ENCODE measurements around the gene DISP3.
A peak's percentile ranks its signal among the peaks of the same experiment; 100 is the strongest.

The DISP3 gene

DNA sequence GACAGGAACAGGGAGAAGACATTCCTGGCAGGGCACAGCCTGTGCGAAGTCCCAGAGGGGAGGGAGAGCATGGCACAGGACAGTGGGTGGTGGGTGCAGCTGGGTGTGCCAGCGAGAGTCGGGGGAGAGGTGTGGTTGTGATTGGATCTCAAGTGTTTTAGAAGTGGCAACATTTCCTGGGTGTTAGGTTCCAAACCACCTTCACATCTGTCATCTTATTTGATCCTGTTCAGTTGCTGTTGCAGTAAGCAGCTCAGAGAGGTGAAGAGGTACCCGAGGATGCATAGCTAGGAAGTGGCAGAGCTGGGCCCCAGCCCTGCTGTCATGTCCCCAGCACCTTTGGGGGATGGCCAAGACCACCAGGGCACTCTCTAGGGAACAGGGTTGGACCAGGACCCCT is 22.0 kb upstream of the DISP3 start:
- no peak for DNase-seq (ENCODE audit: low spot score)

DNA sequence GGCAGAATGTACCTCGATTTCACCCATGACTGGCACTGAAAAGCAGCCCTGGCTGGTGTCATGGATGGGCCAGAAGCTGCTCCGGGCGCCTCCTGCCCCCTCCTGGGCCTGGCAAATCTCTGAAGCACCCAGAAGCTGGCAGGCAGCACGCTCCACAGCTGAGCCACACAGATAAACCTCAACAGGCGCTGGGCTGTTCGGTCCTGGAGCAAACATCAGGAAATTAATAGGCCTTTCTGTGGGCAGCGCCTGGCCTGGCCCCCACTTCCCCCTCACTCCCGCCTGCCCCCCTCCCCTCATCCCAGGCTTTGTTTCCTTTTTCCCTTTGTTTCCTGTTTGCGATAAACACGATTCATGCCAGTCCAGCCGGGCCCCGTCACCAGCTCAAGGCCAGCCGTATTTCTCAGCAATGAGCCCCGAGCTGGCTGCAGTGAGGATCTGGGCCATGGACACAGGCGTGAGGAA is 20.1 kb upstream of the DISP3 start:
- DNase-seq (ENCODE audit: low spot score): peak; percentile 95

DNA sequence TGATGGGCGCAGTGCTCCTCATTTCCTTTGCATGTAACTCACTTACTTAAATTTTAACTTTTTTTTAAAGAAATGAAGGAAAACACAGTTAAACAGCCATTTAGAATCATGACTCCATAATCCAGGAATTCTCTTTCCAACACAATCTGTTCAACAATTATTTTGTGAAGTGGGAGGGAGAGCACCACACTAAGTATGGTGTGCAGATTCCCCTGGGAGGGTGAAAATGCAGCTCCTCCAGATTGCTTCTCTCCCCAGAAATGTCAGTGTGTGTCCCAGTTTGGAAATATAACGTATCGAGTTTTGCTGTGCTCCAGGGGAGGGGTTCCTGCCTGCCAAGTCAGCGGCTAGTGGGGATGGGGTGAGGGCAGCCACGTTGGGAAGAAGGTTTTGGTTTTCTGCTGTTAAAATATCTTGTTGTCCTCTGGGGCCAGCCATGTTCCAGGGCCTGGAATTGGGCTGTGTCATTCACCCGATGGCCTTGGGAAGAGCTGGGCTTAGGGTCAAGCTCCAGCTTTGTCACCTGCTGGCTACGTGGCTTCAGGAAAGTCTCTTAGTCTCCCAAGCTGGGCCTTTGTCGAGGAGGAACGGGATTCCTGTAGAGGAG is 17.3 kb upstream of the DISP3 start:
- DNase-seq (ENCODE audit: low spot score): no peak

DNA sequence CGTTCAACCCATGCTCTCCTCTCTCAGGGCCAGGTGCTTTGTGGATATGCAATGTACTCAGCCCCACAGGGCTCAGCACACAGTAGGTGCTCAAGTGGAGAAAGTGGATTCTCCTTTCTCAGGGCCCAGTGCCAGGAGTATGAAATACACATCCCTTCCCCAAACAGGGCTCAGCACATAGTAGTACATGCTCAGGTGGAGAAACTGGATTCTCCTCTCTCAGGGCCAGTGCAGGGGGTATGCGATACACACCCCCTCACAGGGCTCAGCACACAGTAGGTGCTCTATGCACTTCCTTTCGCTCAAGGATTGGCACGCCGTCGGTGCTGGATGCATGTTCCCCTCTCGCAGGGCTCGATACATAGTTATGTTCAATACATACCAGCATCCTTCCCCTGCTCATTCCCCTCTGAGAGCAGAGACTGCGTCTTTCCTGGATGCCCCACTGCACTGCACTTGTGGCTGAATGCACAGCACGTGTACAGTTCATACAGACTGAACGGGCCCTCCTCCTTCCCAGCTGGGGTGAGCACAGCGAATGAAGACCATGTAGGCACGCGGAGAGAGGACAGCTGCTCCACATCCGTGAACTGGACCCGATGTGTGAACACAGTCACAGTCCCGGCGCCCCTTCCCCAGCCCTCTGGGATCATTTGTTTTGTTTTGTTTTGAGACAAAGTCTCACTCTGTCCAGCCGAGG is 16.6 kb upstream of the DISP3 start:
- DNase-seq (ENCODE audit: low spot score): peak; percentile 42

DNA sequence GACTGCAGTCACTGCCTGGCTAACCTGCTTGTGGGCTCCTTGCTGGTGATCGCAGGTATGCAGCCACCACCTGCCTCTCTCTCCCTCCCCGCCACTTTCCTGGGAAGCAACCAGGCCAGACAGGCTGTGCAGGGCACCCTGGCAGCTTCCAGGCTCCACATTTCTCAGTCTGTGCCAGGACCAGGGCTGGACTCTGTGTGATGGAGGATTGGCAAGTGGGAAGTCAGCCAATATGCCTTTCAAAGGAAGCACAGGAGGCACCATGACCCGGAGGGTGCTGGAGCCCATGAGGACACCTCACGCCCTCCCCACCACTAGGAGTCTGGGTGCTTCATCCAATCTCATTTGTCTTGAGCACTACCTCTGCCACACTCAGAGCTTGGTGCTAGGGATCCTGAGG is 15.8 kb upstream of the DISP3 start:
- no peak for DNase-seq (ENCODE audit: low spot score)

DNA sequence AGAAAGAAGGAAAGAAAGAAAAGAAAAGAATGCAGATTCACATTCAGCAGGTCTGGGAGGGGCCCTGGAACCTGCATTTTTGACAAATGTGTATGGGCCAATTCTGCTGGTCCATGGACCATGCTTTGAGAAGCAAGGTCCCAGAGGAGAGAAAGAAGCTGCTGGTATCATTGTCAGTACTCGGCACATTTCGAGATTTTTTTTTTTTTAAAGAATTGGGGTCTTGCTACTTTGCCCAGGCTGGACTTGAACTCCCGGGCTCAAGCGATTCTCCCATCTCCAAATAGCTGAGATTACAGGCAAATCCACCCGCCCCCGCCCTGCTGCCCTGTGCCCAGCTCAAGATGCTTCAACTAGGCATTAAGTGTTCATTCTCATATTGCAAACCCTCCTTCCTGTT is 13.6 kb upstream of the DISP3 start:
- no peak for DNase-seq (ENCODE audit: low spot score)

DNA sequence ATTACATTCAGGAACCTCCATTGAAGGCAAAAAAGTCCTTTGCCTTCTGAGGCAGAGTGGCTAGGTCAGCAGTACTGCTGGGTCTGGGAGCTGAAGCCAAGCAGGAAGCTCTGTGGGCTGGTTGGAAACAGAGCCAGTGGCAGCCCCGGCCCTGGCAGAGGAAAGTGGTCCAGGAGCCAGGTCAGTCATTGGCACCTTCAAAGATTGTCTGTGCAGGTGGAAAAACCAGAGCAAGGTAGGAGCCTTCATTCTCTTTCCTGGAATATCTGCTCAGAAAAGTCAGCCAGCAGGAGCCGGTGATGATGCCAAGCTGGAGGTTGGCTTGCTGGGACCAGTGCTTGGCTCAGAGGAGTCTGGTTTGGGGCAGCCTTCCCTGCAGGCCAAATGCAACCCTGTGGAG is 12.5 kb upstream of the DISP3 start:
- DNase-seq (ENCODE audit: low spot score): no peak

DNA sequence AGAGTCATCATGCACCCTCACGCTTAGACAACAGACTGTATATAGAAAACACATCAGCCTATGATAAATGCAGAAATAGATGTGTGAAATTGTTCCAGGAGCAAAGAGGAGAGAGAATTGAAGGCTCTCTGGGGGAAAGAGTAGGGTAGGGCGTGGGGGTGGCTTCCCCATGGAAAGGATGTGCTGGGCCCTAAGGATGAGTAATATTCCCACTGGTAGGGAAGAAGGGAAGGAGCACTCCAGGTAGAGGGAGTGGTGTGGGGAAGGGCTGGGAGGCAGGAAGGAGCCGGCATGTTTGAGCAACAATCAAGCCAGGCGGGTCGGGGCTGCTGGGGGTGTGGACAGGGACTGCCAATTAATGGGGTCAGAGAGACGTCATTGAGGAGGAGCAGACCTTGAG is 10.1 kb upstream of the DISP3 start:
- DNase-seq (ENCODE audit: low spot score): no peak

DNA sequence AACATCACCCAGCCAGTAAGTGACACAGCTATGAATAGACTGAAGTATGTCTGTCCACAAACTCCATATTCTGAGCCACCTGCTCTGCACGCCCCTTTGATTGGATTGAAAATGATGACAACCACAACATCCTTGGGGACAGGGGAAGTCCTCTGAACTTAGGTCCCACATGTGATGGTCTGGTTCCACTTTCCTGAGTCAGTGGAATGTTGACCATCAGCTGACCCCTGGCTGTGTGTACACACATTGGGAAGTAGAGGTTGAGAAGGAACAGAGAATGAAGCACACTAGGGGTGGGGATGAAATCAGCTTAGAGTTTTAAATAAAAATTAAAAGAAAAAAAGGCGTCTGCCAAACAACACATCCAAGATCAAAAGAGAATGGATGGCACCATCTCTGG is 8.0 kb upstream of the DISP3 start:
- no peak for DNase-seq (ENCODE audit: low spot score)

DNA sequence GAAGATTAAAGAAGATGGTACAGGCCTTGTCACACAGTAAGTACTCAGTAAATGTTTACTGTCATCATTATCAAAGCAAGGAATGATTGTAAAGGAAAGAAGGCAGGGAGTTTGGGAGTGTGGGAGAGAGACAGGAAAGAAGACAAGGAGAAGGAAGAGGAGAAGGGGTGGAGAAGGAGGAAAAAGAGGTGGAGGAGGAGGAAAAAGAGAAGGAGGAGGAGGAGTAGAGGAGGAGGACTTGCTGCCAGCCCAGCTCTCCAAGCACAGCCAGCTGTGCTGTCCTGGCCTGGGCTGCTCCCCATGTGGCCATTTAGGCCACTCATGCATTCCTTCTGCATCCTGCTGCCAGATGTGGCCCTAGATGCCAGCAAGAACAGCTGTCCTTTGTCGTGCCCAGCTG is 7.5 kb upstream of the DISP3 start:
- DNase-seq (ENCODE audit: low spot score): no peak

DNA sequence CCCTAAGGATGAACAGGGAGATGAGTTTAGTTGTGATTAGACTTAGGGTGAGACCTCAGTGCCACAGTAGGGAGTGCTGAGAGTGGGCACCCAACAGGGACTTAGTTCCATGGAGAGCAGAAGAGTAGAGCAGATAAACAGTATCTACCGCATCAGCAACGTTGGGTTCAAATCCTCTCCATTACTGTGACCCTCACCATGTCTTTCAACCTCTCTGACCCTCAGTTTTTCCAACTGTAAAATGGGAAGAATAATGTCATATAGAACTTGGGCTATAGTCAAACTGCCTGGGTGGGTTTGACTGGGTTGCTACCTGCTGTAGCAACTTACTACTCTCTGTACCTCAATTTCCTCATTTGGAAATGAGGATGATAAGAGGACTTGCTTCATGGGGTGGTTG is 6.7 kb upstream of the DISP3 start:
- no peak for DNase-seq (ENCODE audit: low spot score)

DNA sequence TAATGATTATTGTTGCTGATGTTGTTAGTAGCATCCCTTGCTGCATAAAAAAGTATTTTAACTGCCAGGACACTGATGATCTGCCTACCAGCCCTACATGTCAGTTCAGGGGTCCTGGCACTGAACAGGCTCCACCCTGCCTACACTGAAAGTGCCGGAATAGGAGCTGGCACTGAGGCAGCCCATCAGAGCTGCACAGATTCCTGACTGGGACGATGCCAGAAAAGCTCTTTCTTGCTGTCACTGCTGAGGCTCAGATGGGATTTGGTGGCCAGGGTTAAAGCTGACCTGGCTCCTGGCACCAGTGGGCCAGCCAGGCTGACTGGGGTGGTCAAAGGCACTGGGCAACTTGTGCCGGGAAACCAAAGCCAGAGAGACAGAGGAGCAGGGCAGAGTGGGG is 6.2 kb upstream of the DISP3 start:
- DNase-seq (ENCODE audit: low spot score): no peak

DNA sequence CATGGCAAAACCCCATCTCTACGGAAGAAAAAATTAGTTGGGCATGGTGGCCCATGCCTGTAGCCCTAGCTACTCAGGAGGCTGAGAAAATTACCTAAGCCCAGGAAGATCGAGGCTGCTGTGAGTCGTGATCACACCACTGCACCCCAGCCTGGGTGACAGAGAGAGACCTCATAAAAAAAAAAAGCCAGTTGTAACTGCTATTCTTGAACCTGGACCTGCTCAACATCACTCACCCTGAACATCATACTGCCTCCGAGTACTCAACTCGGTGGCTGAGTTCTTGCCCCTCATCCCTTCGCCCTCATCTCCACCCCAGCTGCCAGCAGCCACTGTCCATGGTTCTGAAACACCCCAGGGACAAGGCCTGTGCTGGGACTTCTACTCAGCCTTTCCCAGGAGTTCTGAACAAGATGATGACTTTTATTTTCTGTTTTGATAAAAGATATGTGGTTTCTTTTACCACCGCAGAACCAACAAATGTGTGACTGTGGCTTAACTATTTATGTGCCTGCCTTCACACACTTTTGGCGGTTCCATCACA is 5.4 kb upstream of the DISP3 start:
- DNase-seq (ENCODE audit: low spot score): no peak

DNA sequence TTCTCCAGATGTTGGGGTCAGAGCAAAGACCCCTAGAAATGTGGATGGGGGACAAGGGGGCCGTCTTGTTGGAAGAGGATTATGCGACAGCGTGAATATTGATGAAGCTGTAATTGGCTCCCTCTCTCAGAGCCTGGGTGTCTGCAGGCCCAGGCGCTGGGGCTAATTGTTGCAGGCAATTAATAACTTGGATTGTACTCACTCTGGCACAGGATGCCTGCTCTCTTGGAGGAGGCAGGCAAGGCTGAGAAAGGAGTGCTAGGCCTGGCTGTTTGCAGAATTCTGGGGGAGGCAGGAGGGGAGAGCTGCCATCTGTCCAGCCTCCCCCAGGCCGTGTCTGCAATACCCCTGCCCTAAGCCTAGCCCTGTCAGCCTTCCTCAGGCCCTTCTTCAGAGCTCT is 4.1 kb upstream of the DISP3 start:
- no peak for DNase-seq (ENCODE audit: low spot score)

DNA sequence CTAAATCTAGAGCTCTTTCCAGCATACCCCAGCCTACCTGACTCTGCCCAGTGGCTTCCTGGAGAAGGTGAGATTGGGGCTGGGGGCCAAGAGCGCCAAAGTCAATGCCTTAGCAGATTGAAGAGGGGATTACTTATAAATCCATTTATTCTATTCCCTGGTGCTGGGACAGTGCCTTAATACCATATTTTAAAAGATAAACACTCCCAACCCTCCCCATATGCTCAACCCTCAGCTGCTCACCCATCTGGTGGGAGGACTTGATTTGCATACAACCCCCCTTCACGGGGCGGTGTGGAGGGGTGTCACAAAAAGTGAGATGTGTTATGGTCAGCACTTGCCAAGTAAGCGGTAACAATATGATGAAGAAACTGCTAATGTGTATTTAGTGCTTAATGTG is 3.2 kb upstream of the DISP3 start:
- DNase-seq (ENCODE audit: low spot score): no peak

DNA sequence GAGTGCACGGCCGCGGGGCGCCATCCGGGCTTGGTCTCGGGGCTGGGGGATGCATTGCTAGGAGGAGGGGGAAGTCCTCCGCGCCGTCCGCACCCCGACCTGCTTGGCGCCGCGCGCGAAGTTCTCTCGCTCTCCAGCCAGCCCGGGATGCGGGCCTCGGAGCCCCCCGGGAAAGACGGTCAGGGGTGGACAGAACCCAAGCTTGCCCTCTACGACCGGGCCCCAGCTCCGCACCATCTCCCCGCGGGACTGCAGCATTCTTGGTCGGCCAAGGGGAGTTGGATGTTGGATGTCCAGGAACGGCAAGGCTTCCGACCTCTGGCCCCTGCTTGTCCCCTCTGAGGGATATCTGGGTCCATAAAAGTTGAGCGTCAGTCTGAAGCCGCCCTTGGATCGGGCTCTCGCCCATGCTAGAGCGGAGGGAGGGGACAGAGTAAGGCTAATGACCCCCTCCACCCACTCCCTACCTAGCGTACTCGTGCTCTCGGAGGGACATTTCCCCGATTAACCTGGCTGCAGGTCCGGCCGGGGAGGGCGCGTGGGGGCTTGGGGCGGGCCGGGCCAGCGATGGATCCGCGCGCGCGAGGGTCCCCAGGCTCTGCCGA is 522 bp downstream of the DISP3 start:
- no peak for DNase-seq (ENCODE audit: low spot score)

DNA sequence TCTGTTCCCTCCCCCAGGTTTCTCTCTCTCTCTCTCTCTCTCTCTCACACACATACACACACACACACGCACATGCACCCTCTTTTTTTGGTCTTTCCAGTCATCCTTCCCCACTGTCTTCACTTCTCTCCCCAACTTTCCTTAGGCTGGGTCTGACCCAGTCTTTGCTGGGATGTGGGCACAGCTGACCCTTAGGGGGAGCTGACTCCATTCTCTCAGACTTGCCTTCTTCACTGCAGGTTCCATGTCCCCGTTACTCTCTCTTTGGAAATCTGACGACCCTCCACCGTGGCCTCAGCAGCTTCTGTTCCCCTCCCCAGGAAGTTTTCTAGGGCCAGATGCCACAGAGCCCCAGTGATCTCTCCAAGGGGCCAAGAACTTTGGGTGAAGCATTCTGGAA is 2.1 kb downstream of the DISP3 start:
- no peak for DNase-seq (ENCODE audit: low spot score)

DNA sequence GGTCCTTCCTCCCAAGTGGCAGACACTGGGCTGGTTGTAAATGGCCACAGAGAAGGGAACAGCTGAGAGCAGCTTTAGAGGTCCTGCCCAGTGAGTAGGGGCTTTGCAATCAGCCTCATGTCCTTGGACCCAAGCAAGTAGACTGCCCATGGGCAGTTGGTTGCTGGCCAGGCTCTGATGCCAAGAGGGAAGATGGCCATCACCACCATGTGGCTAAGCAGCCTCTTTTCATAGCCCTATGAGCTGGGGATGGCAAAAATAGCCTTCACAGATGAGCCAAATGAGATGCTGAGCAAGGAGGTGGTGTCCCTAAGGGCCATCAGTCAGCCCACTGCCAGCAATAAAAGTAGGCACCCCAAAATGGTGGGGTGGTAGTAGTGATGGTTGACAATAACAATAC is 3.2 kb downstream of the DISP3 start:
- DNase-seq (ENCODE audit: low spot score): peak; percentile 29

DNA sequence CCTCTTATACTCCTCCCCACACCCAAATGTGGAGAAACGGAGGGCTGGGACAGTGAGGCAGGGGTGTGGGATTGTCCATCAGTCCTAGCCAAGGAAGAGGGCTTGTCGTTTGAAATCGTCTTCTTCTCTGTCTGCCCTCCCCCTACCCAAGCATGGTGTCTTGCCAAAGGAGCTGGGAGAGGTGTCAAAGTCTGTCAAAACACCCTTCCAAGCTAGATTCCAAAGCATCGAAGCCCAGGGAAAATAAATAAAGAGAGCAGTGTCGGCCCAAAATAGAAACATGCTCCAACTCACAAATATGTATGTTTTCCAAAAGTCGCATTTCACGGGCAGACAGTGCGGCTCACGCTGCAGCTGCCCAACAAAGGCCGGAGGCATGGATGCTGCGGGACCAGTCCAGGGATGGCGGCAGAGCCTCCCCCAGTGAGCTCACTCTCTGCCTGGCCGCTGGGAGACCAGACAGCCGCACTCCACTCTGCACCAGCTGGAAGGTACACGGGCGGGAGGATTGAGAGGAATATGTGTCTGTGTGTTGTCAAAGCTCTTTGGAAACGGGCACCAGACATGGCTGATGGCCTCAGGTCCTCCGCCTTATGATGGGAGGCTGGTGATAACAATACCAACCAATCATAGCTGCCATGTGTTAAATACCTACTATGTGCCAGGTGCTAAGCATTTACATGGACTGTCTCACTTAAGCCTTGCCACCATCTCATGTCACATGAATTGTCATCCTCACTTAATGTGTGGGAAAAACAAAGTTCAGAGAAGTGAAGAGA is 3.9 kb downstream of the DISP3 start:
- DNase-seq (ENCODE audit: low spot score): no peak

DNA sequence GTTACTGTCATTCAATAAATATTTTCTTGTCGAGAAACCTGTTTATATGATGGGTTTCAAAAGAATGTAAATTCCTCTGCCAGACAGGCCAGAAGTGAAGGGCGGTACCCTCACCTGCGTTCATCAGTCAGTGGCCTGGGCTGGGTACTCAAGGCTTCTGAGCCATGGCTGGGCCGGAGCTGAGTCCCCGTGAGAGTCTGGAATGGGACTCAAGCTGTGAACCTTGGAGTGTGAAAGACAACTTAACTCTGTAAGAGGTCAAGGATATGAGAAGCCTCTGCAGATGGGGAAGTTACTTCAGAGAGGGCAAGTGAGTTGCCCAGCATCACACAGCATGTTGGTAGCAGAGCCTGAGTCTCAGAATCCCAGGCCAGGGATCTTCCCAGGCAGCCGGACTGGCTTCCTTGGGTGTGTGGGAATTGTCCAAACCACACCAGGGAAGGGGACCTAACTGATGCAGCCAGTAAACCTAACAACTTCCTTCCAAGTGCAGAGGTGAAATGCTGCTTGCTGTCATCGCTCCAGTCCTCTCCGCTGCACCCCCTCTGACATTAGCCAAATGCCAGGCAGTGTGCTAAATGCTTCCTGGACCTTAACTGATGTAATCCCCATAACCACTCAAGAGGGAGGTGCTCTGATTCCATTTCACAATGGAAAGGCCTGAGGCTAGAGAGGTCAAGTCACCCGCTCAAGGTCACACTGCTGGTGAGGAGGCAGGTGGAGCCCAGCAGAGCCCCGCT is 4.8 kb downstream of the DISP3 start:
- no peak for DNase-seq (ENCODE audit: low spot score)

DNA sequence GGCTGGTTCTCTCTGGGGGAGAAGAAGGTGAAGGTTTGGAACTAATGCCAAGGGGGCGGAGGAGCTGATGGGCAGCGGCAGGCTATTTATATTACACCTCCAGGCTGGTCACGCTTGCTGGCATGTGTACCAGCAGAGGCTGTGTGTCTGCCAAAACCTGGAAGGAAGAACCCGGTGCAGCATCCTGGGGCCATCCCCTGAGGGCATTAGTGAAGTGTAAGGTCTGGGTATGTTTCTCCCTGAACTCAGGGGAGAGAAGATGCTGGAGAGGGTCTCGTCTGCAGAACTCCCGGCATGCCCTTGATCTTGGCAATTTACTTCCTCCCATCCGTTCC is 5.3 kb downstream of the DISP3 start:
- no peak for DNase-seq (ENCODE audit: low spot score)

DNA sequence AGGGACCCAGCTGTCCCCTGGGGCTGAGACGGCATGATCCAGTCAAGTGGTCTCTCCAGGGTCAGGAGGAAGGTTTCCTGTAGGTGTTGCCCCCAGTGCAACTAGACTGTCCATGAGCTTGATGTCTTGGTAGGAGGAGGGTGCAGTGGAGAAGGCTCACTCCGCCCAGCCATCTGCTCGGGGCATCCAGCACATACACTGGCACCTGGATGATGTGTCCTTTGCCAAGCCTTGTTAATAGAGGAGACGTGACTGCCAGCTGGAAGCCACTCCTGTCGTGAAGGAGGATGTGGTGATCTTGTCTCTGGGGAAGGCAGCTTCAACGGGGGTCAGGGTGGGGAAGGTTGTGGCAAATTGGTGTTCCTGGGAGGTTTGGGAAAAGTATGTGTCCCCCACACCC is 6.2 kb downstream of the DISP3 start:
- no peak for DNase-seq (ENCODE audit: low spot score)

Measured in globus pallidus (tissue), 1 donor.